Medulla oblongata (tissue), 1 donor: ENCODE measurements around the gene NUP210.

ENCODE experiments used
- DNase-seq: peaks from one replicate; pipeline ENCODE4 v3.0.0-alpha.2; 2015; ENCODE audit errors: extremely low spot score

Gene NUP210

GRCh38 chr3:13275376-13276005 is 144.6 kb downstream of the NUP210 start:
- no peak for DNase-seq

- DNase-seq, result no peak
Observed at GRCh38 chr3:13274551-13275332, 145.4 kb downstream of the NUP210 start.

- DNase-seq, result no peak
Observed at GRCh38 chr3:13274125-13274524, 146.0 kb downstream of the NUP210 start.

GRCh38 chr3:13273604-13274105 is 146.5 kb downstream of the NUP210 start:
- no peak for DNase-seq

GRCh38 chr3:13272831-13273603 is 147.1 kb downstream of the NUP210 start:
- no peak for DNase-seq

GRCh38 chr3:13269711-13270378 is 150.3 kb downstream of the NUP210 start:
- DNase-seq, result no peak

GRCh38 chr3:13268961-13269441 is 151.1 kb downstream of the NUP210 start:
- DNase-seq, result no peak

GRCh38 chr3:13268120-13268519 is 152.0 kb downstream of the NUP210 start:
- DNase-seq, result no peak

GRCh38 chr3:13266651-13267362 is 153.3 kb downstream of the NUP210 start:
- DNase-seq, result no peak
